ENCODE data around the gene MPZL1.

GRCh38 chr1:167781558-167781957 lies 59.8 kb downstream of the MPZL1 start:
- TF ChIP-seq MAX (IDR thresholded peaks at IDR 0.05; ENCODE audit: insufficient read depth, insufficient read length) (no peak), EZH2 (IDR thresholded peaks at IDR 0.05; ENCODE audit: borderline replicate concordance, low read depth, low read length, severe bottlenecking) (no peak), CTCF (IDR thresholded peaks at IDR 0.05; ENCODE audit: extremely low read depth in 1 of 2, insufficient read depth in 1 of 2, low read depth in 1 of 2, low read length in 2 of 2) (no peak), JUN (IDR thresholded peaks at IDR 0.05; ENCODE audit: borderline replicate concordance, insufficient read depth, insufficient read length, low read depth) (no peak), POLR2AphosphoS5 (IDR thresholded peaks at IDR 0.05; ENCODE audit: insufficient read depth, low read depth, low read length) (no peak), POLR2A (IDR thresholded peaks at IDR 0.05; ENCODE audit: low read depth, low read length) (no peak)
